Femur (tissue), 1 donor: ENCODE data around the gene SETBP1.

ENCODE experiments used
- DNase-seq: peaks from one replicate; pipeline ENCODE4 v3.0.0-alpha.2; 2017

Gene SETBP1

DNA sequence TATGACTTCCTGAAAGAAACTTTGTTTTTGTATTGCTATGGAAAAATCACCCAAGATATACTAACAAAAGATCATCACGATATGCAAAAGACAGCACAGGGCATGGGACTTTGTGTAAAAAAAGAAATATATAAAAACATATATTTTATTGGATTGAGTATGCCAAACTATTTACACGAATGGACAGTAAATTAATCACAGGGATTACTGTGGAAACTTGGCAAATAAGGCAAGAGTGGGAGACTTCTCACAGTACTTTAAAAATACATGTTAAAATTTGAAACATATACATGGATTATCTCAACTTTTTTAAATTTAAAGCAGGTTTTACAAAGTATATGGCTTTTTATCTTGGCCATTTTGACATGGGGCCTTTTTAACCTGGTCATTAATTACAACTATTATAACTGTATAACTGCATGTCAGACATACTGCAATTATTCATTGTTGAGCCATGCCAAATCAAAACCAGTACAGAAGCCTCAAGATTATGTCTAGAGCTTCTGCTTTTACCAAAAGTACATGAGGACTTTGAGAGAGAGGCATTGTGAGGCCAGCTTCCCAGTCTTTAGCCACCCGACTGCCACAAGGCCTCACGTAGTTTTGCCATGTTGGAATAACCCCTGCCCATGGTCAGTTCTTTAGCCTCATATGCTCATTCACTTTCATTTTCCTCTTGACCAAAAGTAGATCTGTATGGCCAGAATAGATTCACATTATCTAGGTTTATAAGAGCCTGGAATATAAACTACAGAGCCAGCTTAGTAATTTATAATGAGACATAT, 419.8 kb downstream of the SETBP1 start:
- DNase-seq: no peak

DNA sequence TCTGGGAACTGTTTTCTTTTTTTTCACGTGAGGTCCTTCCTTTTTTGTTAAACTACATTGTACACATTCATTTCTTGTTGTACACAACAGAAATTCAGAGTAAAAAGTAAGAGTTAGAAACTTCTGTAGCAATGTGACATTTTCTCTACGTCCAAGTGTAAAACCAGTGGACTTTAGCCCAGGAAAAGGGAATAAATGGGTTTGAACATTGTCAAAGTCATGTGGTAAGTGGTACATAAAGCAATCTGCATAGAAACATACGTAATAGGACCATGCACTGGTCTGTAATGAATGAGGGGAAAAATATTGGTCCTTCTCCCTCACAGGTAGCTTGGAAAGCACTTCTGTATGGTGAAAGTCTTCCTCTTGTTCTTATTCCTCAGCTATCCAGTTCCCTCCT, 421.4 kb downstream of the SETBP1 start:
- DNase-seq: no peak

DNA sequence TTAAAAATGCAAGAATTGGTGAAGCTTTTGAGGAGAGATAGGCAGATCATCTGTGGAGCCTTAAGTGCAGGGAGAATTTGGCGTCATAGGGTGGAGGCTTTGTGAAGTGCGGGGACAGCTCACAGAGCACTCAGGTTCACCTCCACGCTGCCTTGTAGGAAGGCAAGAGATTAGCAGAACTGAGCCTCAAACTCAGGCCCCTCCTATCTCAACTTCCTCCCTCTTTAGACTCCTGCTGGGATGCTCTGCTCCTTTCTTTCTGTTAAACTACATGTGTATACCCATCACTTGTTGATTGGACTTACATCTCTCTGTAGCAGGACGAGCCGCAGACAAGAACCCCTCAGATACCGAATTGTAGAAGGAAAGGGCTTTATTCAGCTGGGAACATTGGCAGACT, 422.2 kb downstream of the SETBP1 start:
- DNase-seq: no peak

DNA sequence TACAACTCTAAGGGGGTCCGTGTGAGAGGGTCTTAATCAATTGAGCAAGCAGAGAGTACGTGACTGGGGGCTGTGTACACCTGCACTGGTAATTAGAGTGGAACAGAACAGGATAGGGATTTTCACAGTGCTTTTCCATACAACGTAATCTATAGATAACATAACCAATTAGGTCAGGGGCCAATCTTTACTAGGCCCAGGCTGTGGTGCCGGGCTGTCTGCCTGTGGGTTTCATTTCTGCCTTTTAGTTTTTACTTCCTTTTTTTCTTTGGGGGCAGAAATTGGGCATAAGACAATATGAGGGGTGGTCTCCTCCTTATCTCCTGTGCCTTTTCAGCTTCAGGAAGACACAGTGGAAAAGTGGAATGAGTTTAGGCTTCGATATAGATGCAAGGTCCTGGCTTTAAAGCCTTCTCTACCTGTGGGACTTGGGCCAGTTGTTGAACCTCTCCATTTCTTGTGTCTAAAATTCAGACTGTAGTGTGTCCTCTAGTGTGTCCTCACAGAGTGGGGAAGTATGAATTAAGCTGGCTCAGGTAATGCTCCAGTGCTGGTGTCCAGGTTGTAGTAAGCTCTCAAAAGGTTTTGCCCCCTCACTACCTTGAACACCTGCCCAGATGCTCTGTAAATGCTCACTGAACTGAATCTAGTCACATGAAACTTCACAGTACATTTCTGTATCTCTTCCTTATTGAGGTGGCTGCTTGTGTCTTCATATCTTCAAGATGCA, 422.8 kb downstream of the SETBP1 start:
- no peak for DNase-seq

DNA sequence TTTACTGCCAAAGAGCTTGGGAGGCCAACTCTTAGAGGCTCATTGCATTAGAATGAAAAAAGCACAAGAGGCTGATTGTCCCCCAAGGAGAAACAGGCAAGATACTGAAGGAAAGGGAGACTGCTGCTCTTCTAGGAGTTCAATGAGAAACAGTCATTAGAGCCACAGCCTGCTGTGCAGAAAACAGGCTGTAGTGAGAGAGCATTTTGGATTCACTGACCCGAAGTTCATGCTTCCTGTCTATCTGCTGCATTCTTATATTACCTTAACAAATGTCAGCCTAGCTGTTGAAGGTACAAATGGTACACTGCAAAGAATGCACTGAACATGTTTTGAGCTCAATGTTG, 423.3 kb downstream of the SETBP1 start:
- DNase-seq: no peak

DNA sequence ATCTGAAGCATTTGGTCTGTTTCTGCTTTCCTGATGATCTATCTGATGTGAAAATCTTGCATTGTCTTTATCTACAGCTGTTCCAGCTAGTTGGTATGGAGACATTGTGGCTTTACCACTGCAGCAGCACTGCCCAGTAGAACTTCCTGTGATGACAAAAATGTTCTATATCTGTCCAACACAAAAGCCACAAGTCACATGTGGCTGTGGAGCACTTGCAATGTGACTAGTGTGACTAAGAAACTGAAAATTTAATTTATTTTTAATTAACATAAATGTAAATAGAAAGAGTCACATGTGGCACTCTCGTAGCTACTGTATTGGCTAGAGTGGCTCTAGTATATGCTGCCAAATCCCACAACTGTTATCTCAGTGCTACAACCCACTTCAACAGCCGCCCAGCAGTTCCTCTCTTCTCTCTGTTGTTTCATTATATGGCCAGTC, 425.7 kb downstream of the SETBP1 start:
- DNase-seq: no peak

DNA sequence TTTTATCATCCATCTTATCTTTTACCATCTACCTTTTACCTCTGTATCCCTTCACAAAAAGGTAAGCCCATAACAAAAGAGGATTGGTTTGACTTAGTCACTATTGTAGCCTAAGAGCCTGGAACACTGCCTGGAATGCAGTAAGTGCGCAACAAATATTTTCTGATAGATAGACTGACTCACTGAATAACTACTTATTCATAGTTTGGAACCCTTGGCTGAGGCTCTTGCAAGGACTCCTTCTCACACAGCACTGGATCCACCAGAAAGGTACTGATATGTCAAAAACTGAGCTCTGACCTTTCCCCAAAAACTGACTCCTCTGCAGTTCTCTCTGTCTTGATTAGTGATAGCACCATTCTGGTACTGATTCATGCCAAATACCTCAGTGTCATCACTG, 426.7 kb downstream of the SETBP1 start:
- DNase-seq: no peak

DNA sequence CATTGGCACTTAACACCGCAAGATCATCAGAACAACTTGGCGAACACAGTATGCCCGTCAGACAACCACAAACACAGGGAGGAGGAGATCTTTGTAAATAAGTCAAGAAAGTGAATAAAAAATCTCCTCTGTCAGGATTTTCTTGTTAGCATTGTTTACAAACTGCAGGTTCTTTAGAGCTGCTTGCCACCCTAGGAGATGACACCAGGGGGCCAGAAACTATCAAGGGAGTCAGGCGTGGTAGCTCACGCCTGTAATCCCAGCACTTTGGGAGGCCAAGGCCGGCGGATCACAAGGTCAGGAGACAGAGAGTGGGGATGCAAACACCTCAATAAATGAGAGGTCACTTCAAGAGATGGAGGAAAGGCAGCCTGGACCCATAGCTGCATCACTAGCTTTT, 428.1 kb downstream of the SETBP1 start:
- no peak for DNase-seq

DNA sequence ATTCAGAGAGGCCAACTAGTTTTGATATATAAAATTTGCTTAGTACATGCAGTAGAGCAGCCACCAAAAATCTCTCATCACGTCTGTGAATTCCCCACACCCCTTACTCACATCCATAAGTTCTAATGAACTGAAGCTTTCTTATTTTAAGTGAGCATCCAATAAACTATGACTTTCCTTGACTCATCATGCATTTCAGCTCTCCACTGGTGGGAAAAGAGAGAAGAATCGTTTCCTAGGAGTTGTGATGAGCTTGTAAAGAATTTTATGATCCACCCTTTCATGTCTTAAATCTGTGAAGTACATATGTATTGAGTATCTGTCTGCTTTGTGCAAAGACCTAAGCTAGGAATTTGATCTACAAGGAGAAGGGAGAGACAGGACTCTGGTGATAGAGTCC, 428.6 kb downstream of the SETBP1 start:
- DNase-seq: no peak

DNA sequence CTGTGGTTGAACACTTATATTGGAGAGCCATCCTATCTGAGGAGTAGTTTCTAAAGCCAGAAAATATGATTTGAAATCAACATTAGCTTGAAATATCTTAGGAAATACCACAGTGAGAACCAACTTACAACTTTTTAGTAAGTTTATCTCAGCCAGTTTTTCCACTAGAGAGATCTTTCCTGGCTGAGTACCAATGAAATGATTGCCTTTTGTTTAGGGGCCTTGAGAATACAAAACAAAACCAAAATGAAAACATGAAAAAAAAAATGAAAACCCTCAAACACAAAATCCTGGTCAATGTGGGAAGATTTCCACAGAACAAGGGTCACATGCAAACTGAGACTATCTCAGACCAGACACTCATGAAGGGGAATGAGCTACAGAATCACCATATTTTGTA, 429.0 kb downstream of the SETBP1 start:
- no peak for DNase-seq

DNA sequence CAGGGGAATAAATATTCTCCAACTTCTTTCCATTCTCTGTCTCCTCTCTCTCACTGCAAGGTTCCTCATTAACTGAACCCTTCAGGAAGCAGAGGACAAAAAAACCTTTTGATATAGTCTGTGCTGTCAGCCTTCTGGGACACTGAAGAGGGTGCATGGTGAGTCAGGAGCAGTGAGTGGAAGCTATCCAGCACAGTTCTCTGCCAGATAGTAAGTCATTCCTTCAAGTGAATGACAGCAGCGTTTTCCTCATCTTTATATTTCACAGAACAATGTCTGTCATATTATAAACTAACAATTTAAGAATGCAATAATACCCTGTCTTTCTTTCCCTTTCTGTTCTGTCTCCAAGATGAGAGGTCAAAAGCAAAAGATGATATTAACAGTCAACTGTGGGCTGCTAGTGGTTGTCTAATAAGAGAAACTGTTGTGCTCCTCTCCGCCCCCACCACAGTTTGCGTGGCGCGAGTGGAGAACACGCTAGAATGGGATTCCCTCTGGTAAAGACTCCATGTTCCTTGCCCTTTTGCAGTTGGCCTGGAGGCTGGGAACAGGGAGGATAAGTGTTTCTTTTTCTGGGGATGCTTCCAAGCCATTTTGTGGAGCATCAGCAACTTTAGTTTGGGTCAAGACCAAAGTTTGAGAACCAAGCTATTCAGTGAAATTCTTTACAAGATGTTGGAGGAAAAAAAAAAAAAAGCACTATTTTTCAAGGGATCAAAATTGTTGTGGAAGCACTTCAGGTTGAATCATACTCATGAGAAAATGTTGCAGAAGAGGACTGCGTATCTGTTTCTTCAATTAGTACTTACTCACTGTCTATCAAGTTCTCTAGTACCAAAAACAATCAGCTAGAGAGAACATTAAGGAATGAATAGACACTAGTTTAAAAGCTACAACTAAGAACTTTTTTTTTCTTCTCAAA, 430.2 kb downstream of the SETBP1 start:
- peak; percentile 49 for DNase-seq

DNA sequence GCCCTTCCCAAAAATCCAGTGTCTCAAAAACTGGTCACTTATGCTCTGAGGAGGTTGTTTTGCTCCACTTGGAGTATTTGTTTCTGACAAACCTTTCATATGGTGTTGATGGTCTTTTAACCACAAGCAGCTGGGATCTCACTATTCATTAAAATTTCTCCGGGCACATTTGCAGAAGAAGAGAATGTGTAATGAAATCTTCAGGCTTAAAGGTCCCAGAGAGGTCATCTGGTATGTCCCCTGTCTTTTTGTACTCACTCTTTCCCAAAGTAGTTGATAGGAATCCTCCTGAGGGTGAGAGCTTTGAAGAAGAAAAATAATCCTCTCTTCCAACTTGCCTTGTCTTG, 430.8 kb downstream of the SETBP1 start:
- no peak for DNase-seq

DNA sequence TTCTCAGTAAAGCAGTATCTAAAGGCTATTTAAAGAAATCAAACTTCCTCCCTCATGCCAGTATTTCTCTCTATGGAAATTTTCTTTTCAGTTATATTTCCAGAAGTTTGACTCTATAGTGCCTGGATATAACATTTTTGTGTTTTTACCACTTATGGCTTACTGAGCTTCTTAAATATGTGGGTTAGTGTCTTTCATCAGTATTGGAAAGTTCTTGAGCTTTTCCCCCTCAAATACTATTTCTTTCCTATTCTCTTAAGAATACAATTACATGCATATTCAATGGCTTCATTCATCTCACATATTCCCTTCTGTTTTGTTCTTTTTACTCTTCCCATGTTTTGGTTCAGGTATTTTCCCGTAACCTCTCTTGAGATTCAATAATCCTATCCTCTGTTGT, 432.0 kb downstream of the SETBP1 start:
- no peak for DNase-seq

DNA sequence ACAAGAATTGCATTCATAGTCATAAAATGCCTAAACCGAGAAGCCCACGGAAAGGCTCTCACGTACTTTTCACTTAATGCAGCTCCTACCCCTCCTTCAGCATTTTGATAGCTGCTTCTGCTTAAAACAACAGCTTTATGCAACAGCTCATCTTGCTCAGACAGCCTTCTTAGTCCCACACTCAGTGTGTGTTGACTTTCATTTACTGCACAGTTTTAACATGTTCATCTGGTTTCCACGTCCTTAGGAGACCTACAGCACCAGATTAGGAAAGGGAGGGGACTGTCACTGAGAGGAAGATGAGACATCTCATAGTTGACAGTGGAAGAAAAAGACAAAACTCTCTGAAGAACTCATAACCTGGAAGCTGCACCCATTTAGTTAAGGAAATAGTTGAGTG, 435.4 kb downstream of the SETBP1 start:
- DNase-seq: no peak
